Activated CD8-positive, alpha-beta T cell treated with anti-CD3 and anti-CD28 coated beads, Interleukin-2, amount 10 ng/mL, durations not matched to agents 7 days and 5 days (primary cell): ENCODE results near the gene TNFRSF8. TPM values are rescaled to one million over a fixed set of nuclear protein-coding genes. Genes with fewer than 3 reads are reported as not detected.

Experiments
- ATAC-seq: fragments of 150-1000 bp; cut with Tn5 transposase; one replicate; pipeline ENCODE4 v1.10.0; 2021; ENCODE audit warnings: moderate library complexity
- CTCF ChIA-PET: fragments of 350-600 bp; sonication (Branson Sonifier 250); formaldehyde crosslinking; loops from one replicate; lab custom pipeline; 2021; ENCODE audit warnings: antibody characterized with exemption; lab: Charles Lee
- POLR2A ChIA-PET: fragments of 350-600 bp; sonication (Branson Sonifier 250); formaldehyde crosslinking; loops from one replicate; lab custom pipeline; 2021; ENCODE audit warnings: antibody characterized with exemption; lab: Charles Lee
- DNase-seq: peaks from one replicate; pipeline ENCODE4 v3.0.0-alpha.2; 2020
- H3K27ac Mint-ChIP-seq: one replicate; pipeline ENCODE4 v1.8.0; 2021; ENCODE audit warnings: mild to moderate bottlenecking, mixed read lengths
- H3K27me3 Mint-ChIP-seq: one replicate; pipeline ENCODE4 v1.8.0; 2021; ENCODE audit warnings: low read depth, mixed read lengths
- H3K36me3 Mint-ChIP-seq: one replicate; pipeline ENCODE4 v1.8.0; 2021; ENCODE audit warnings: low read depth, mixed read lengths
- H3K4me1 Mint-ChIP-seq: one replicate; pipeline ENCODE4 v1.8.0; 2021; ENCODE audit warnings: low read depth, mixed read lengths
- H3K4me3 Mint-ChIP-seq: one replicate; pipeline ENCODE4 v1.8.0; 2021; ENCODE audit warnings: mild to moderate bottlenecking, mixed read lengths
- H3K9me3 Mint-ChIP-seq: one replicate; pipeline ENCODE4 v1.8.0; 2022; ENCODE audit warnings: mixed read lengths; ENCODE audit not compliant: insufficient read depth
- total RNA-seq, 2 experiments: library from RNA; stranded (reverse); gene quantifications; one replicate each; pipeline ENCODE4 v1.2.3, GENCODE V29; 2021

Gene TNFRSF8
- total RNA-seq, 2 experiments from 2014 or later = 0.95 to 0.97 TPM

GRCh38 chr1:12123172-12123571 is 60.1 kb downstream of the TNFRSF8 start:
- DNase-seq = no peak
- peaks cover 15% of the 10 kb centered on the region for H3K27me3 Mint-ChIP-seq
- H3K4me3 Mint-ChIP-seq = no peak overlapping the region
- H3K36me3 Mint-ChIP-seq = peaks cover 4% of the 10 kb centered on the region
- ChIA-PET POLR2A (no interaction called here), CTCF (interaction anchor here (0.8 to 11.7 kb wide), 15 partner anchors 8 to 495 kb away, joined by 3 to 369 read pairs (median 22); partner anchors contain the start of genes DHRS3 and VPS13D)
- no peaks in the 10 kb centered on the region for H3K9me3 Mint-ChIP-seq
- no peak for ATAC-seq
- no peak overlapping the region for H3K27ac Mint-ChIP-seq
- peaks cover 45% of the 10 kb centered on the region for H3K4me1 Mint-ChIP-seq

- peaks cover 15% of the 10 kb centered on the region for H3K27me3 Mint-ChIP-seq
- no peaks in the 10 kb centered on the region for H3K9me3 Mint-ChIP-seq
- DNase-seq = peak; percentile 86
- ATAC-seq = peak; percentile 50
- peaks cover 45% of the 10 kb centered on the region for H3K4me1 Mint-ChIP-seq
- peak overlapping the region; percentile 35 for H3K27ac Mint-ChIP-seq
- H3K36me3 Mint-ChIP-seq = peaks cover 4% of the 10 kb centered on the region
- POLR2A ChIA-PET = interaction anchor here (0.5 to 2.0 kb wide), 13 partner anchors 15 to 217 kb away, joined by 3 to 9 read pairs (median 3); partner anchors contain the start of gene TNFRSF1B
- H3K4me3 Mint-ChIP-seq = no peak overlapping the region
- CTCF ChIA-PET = interaction anchor here (0.6 to 11.7 kb wide), 83 partner anchors 10 to 543 kb away, joined by 3 to 369 read pairs (median 6); partner anchors contain the start of genes DHRS3, TNFRSF1B and VPS13D
Measured at GRCh38 chr1:12124693-12125421, 61.8 kb downstream of the TNFRSF8 start.

- Mint-ChIP-seq H3K4me1 (peaks cover 44% of the 10 kb centered on the region), H3K36me3 (no peaks in the 10 kb centered on the region), H3K9me3 (no peaks in the 10 kb centered on the region), H3K27me3 (peaks cover 8% of the 10 kb centered on the region), H3K27ac (peak overlapping the region; percentile 75), H3K4me3 (no peak overlapping the region)
- ATAC-seq (no peak), DNase-seq (no peak)
- POLR2A ChIA-PET = interaction anchor here (0.8 to 2.0 kb wide), 10 partner anchors 14 to 218 kb away, joined by 3 to 9 read pairs (median 4); partner anchors contain the start of genes KIAA2013 and TNFRSF1B
- CTCF ChIA-PET = interaction anchor here (0.6 to 11.7 kb wide), 69 partner anchors 9 to 543 kb away, joined by 3 to 369 read pairs (median 8); partner anchors contain the start of genes DHRS3, TNFRSF1B and VPS13D
Measured at GRCh38 chr1:12125422-12126355, 62.6 kb downstream of the TNFRSF8 start.

GRCh38 chr1:12126781-12127180 is 63.7 kb downstream of the TNFRSF8 start:
- Mint-ChIP-seq H3K27me3 (peaks cover 2% of the 10 kb centered on the region), H3K9me3 (no peaks in the 10 kb centered on the region), H3K4me1 (peaks cover 35% of the 10 kb centered on the region), H3K36me3 (no peaks in the 10 kb centered on the region), H3K27ac (no peak overlapping the region), H3K4me3 (no peak overlapping the region)
- DNase-seq = no peak
- POLR2A ChIA-PET = interaction anchor here (0.9 to 1.0 kb wide), 2 partner anchors 200 to 219 kb away, joined by 3 read pairs; partner anchors contain the start of gene KIAA2013
- no peak for ATAC-seq
- CTCF ChIA-PET = interaction anchor here (0.6 to 11.7 kb wide), 15 partner anchors 8 to 170 kb away, joined by 3 to 369 read pairs (median 7); partner anchors contain the start of gene VPS13D

GRCh38 chr1:12127206-12127810 is 64.2 kb downstream of the TNFRSF8 start:
- no peaks in the 10 kb centered on the region for H3K36me3 Mint-ChIP-seq
- H3K27me3 Mint-ChIP-seq = no peaks in the 10 kb centered on the region
- no peak overlapping the region for H3K4me3 Mint-ChIP-seq
- no peak for ATAC-seq
- H3K27ac Mint-ChIP-seq = peak overlapping the region; percentile 71
- no peaks in the 10 kb centered on the region for H3K9me3 Mint-ChIP-seq
- H3K4me1 Mint-ChIP-seq = peaks cover 38% of the 10 kb centered on the region
- ChIA-PET POLR2A (interaction anchor here (0.9 kb wide), 1 partner anchor 219 kb away, joined by 3 read pairs; no protein-coding TSS in a partner anchor), CTCF (interaction anchor here (1.0 to 11.7 kb wide), 9 partner anchors 13 to 102 kb away, joined by 3 to 369 read pairs (median 35); partner anchors contain the start of gene VPS13D)
- DNase-seq = no peak

- CTCF ChIA-PET = interaction anchor here (1.5 to 11.7 kb wide), 5 partner anchors 14 to 78 kb away, joined by 5 to 369 read pairs (median 94); no protein-coding TSS in a partner anchor
- DNase-seq = no peak
- peaks cover 46% of the 10 kb centered on the region for H3K4me1 Mint-ChIP-seq
- POLR2A ChIA-PET = interaction anchor here (0.6 kb wide), 1 partner anchor 220 kb away, joined by 3 read pairs; no protein-coding TSS in a partner anchor
- no peak overlapping the region for H3K4me3 Mint-ChIP-seq
- no peaks in the 10 kb centered on the region for H3K27me3 Mint-ChIP-seq
- no peak overlapping the region for H3K27ac Mint-ChIP-seq
- ATAC-seq = no peak
- no peaks in the 10 kb centered on the region for H3K36me3 Mint-ChIP-seq
- no peaks in the 10 kb centered on the region for H3K9me3 Mint-ChIP-seq
Measured at GRCh38 chr1:12128120-12128519, 65.0 kb downstream of the TNFRSF8 start.

GRCh38 chr1:12129624-12130023 is 66.5 kb downstream of the TNFRSF8 start:
- H3K4me1 Mint-ChIP-seq = peaks cover 55% of the 10 kb centered on the region
- ATAC-seq = no peak
- CTCF ChIA-PET = interaction anchor here (1.0 to 1.2 kb wide), 2 partner anchors 35 to 74 kb away, joined by 3 to 4 read pairs; no protein-coding TSS in a partner anchor
- no peak for DNase-seq
- POLR2A ChIA-PET = no interaction called here
- H3K9me3 Mint-ChIP-seq = no peaks in the 10 kb centered on the region
- H3K27me3 Mint-ChIP-seq = no peaks in the 10 kb centered on the region
- no peak overlapping the region for H3K27ac Mint-ChIP-seq
- no peak overlapping the region for H3K4me3 Mint-ChIP-seq
- no peaks in the 10 kb centered on the region for H3K36me3 Mint-ChIP-seq

GRCh38 chr1:12130466-12131130 is 67.5 kb downstream of the TNFRSF8 start:
- H3K4me1 Mint-ChIP-seq = peaks cover 46% of the 10 kb centered on the region
- POLR2A ChIA-PET = interaction anchor here (0.6 kb wide), 1 partner anchor 311 kb away, joined by 3 read pairs; no protein-coding TSS in a partner anchor
- H3K36me3 Mint-ChIP-seq = no peaks in the 10 kb centered on the region

GRCh38 chr1:12132078-12132477 is 69.0 kb downstream of the TNFRSF8 start:
- Mint-ChIP-seq H3K4me3 (no peak overlapping the region), H3K4me1 (peaks cover 33% of the 10 kb centered on the region), H3K27ac (peak overlapping the region; percentile 91), H3K36me3 (no peaks in the 10 kb centered on the region), H3K9me3 (no peaks in the 10 kb centered on the region), H3K27me3 (no peaks in the 10 kb centered on the region)
- POLR2A ChIA-PET = no interaction called here
- no peak for DNase-seq
- no peak for ATAC-seq
- CTCF ChIA-PET = interaction anchor here (0.6 to 1.3 kb wide), 3 partner anchors 17 to 78 kb away, joined by 3 read pairs; no protein-coding TSS in a partner anchor

More at GRCh38 chr1:12130466-12131130, 67.5 kb downstream of the TNFRSF8 start:
- DNase-seq (no peak), ATAC-seq (no peak)
- H3K27ac Mint-ChIP-seq = no peak overlapping the region
- no peak overlapping the region for H3K4me3 Mint-ChIP-seq
- no peaks in the 10 kb centered on the region for H3K9me3 Mint-ChIP-seq
- CTCF ChIA-PET = interaction anchor here (0.7 to 1.3 kb wide), 5 partner anchors 8 to 78 kb away, joined by 3 to 4 read pairs (median 3); no protein-coding TSS in a partner anchor
- H3K27me3 Mint-ChIP-seq = no peaks in the 10 kb centered on the region

- ATAC-seq = no peak
- POLR2A ChIA-PET = interaction anchor here (0.8 kb wide), 1 partner anchor 16 kb away, joined by 3 read pairs; no protein-coding TSS in a partner anchor
- CTCF ChIA-PET = interaction anchor here (1.1 to 3.9 kb wide), 2 partner anchors 9 to 43 kb away, joined by 3 to 17 read pairs; no protein-coding TSS in a partner anchor
- Mint-ChIP-seq H3K36me3 (no peaks in the 10 kb centered on the region), H3K27ac (no peak overlapping the region), H3K9me3 (no peaks in the 10 kb centered on the region), H3K4me3 (no peak overlapping the region), H3K4me1 (peaks cover 29% of the 10 kb centered on the region), H3K27me3 (no peaks in the 10 kb centered on the region)
- DNase-seq = no peak
Measured at GRCh38 chr1:12134716-12135115, 71.6 kb downstream of the TNFRSF8 start.
